Measurements from ENCODE around the gene CTSW.

Gene CTSW

DNA sequence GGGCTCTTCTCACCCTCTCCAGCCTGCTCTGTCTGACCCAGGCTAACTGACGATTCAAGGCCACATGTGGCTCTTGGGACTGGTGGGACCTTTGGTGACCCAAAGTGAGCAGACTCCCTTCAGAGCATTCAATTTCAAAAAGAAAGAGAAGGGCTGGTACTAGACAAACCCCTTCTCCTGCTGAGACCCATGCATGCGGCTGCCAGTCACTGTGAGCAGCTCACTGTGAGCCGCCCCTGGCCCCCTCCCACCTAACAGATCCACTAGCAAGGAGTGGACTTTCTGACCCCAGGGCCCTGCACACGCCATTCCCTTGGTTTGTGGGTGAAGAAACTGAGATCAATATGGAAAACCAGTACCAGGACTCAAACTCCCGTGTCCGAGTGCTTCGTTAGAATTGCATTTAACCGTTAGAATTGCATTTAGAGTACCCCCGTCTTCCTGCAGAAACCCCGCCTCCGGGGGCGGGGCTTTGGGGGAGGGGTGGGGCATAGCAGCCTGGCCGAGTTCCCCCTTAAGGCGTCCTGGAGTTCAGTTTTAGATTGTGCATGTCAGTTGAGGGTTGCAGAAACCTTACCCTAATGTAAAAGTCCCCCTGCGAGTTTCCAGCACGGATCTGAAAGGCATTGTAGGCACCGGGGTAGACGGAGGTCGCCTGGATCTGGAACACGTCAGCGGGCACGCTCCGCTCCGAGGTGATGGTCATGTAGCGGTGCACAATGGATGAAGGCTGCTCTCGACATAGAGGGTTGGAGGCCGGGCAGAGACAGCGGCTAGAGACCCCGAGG is 12.2 kb upstream of the CTSW start:
- no peak for DNase-seq (ENCODE audit: low read depth in 2 of 2)

DNA sequence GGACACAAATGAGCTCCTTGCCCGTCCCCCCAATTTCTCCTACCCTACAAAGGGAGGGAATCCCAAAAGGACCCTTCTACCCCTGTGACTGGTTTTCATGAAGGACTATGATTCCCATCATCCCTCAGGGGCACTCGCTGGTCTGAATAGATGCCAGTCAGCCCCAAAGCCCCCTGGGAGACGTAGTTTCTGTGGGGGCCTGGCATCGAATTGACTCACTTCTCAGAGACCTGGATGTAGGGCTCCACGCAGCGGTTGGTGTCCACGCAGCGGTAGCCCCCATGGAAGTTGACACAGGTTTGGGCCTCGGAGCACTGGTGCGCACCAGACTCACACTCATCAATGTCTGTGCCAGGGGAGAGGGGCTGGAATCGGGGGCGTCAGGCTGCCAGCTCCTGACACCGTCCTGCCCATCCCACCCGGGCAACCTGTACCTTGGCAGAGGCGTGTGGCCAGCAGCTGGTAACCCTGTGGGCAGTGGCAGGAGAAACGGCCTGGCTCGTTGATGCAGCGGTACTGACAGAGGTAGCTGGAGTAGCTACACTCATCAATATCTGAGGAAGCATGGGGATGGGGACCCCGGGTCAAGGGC is 11.5 kb upstream of the CTSW start:
- DNase-seq (ENCODE audit: low read depth in 2 of 2) = no peak

GRCh38 chr11:65868907-65869306 is 10.7 kb upstream of the CTSW start:
- no peak for DNase-seq (ENCODE audit: low read depth in 2 of 2)

GRCh38 chr11:65869643-65870306 is 9.9 kb upstream of the CTSW start:
- DNase-seq (ENCODE audit: low read depth in 2 of 2) = no peak

GRCh38 chr11:65870307-65870658 is 9.4 kb upstream of the CTSW start:
- DNase-seq (ENCODE audit: low read depth in 2 of 2) = no peak

DNA sequence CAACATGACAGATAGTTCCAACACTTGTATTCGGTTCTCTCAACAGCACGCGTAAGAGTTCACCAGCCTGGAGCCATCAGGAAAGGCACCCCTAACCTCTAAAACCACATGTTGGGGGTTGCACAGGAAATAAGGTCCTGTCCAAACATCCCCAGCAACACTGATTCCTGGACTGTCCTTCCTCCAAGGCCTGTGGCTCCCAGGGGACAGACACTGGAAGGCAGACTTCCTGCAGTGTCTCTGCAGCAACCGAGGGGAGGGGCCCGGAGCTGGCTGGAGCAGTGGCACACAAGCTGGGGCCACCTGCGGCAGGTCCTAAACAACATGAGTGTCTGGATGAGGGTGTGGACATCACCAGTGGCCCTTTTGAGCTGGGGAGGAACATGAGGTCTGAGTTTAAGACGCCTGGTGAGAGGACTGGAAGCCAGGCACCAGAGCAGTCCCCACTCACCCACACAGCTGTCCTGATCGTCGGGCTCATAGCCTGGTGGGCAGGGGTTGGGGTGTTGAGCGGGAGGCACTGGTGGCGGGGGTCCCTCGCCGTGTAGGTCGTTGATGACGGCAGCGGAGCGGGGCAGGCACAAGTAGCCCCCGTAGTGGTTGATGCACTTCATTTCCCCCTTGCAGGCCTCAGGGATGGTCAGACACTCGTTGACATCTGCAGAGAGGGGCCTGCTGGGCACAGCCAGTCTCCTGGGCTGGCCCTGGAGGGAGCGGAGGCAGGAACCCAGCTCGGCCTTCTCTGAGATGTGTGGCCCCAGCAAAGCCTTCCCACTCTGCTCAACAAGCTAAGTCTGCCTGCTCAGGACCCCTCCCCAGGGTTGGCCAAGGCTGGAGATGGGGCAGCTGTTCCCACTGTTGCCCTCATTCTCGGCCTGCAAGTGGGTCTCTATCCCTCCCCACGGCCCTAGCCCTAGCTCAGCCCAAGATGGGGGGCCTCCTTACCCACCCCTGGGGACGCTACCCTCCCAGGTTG is 8.6 kb upstream of the CTSW start:
- no peak for DNase-seq (ENCODE audit: low read depth in 2 of 2)

- no peak for DNase-seq (ENCODE audit: low read depth in 2 of 2)
These were observed 7.7 kb upstream of the CTSW start for GRCh38 chr11:65871811-65872548.

- DNase-seq (ENCODE audit: low read depth in 2 of 2) = no peak
These were observed 6.9 kb upstream of the CTSW start, which contains the start of gene EFEMP2 for GRCh38 chr11:65872586-65873317. Gene EFEMP2, minus strand, starts transcription at chr11:65872800. Its CDS starts 446 bp downstream, at chr11:65872354.

DNA sequence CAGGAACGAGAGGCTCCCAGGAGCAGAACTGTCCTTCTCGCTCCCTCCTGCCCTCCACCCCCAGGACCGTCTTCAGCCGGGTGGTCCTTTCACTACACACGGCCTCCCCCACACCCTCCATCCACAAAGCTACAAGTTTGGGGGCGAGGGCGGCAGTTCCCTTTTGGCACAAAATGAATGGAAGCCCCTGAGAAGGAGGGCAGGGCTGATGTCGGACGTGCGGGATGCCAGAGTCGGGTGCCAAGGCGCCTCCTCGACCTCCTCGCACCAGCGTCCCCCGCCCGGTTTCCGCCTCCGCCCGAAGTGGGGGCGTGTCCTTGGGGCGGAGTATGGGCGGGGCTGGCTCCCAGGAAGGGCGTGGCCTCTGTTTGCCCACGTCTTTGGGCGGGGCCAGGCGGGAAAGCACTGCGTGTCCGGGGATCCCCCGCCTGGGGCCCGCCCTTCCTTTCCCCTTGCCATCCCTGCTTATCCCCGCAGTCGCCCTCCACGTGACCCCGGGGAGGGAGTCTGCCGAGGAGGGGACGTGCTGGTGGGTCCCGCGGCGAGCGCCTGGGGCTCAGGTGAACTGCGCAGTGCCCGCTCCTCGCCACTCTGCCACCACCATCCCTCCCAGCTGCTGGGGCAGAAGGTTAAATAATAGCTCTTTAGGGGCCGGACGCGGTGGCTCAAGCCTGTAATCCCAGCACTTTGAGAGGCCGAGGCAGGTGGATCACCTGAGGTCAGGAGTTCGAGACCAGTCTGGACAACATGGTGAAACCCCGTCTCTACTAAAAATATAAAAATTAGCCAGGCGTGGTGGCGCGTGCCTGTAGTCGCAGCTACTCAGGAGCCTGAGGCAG is 6.1 kb upstream of the CTSW start:
- peak; percentile 88 to 94 for DNase-seq (ENCODE audit: low read depth in 2 of 2)

- DNase-seq (ENCODE audit: low read depth in 2 of 2) = no peak
These were observed 390 bp downstream of the CTSW start for GRCh38 chr11:65880027-65880426.

DNA sequence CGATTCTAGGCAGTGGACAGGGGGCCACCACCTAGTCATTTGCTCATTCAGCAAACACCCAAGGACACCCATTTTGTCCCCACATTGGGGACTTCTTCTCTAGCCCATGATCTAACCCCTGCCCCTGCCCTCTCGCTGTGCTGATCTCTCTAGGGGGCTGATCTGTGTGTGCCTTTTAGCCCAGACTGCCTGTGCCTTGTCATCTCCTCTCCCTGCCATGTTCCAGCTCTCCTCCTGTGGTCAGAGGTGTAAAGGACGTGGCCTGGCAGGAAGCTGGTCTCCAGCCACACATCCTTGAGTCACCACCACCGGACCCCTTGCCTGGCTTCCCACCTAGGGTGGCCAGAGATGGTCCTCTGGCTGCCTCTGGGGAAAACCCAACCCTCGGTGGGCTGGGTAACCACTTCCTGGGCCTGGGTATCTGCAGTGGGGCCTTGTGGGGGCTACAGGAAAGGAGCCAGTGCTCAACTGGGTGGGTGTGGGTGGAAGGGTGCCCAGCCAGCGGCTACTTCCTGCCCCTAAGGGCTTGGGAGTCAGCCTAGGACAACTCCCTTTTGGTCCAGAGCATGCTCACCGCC is 1.3 kb downstream of the CTSW start:
- DNase-seq (ENCODE audit: low read depth in 2 of 2) = no peak

- no peak for DNase-seq (ENCODE audit: low read depth in 2 of 2)
These were observed 2.8 kb downstream of the CTSW start for GRCh38 chr11:65882120-65883057.

DNA sequence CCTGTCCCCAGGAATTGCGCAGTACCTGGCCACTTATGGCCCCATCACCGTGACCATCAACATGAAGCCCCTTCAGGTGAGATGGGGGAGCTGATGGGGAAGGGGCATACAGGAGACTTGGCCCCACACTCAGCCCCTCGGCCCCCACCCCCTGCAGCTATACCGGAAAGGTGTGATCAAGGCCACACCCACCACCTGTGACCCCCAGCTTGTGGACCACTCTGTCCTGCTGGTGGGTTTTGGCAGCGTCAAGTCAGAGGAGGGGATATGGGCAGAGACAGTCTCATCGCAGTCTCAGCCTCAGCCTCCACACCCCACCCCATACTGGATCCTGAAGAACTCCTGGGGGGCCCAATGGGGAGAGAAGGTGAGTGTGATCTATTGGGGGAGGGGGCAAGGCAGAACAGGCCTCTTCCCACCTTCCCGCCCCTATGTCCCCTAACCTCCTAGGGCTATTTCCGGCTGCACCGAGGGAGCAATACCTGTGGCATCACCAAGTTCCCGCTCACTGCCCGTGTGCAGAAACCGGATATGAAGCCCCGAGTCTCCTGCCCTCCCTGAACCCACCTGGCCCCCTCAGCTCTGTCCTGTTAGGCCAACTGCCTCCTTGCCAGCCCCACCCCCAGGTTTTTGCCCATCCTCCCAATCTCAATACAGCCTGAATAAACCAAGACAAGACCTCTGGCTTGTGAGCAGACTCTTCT is 3.6 kb downstream of the CTSW start:
- no peak for DNase-seq (ENCODE audit: low read depth in 2 of 2)

- DNase-seq (ENCODE audit: low read depth in 2 of 2) = no peak
These were observed 4.4 kb downstream of the CTSW start for GRCh38 chr11:65883786-65884715.

DNA sequence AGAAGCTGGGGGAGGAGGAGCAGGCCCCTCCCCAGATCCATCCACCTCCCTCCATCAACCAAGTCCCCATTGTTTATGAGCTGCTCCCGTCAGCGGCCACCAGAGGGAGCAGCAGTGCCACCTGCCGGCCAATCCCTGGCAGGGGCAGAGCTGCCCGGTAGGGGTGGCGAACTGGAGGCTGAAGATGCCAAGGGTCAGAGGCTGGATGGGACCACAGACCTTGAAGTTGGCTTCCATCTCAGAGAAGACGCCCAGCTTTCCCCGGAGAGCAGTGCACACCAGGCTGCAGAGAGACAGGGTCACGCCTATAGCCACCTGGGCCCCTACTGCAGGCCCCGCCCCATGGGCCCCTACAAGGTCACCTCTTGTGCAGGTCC is 5.1 kb downstream of the CTSW start:
- DNase-seq (ENCODE audit: low read depth in 2 of 2) = peak; percentile 65 to 76

DNA sequence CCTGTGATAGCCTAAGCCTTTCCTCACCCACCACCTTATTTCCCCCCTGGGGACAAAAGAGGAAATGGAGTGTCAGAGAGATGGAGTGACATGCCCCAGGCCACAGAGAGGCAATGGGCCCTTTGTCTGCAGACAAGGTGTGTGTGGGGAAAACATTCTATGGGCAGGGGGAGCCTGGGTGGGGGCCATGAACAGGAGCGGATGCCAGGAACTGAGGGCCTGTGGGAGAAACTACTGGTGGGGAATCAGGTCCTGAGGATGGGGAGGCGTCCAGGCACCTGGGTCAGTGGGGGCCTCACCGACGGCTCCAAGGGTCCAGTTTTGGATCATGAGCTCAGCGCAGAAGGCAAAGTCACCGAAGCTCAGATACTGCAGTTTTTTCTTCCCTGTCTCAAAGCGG is 5.6 kb downstream of the CTSW start:
- DNase-seq (ENCODE audit: low read depth in 2 of 2) = no peak
